Measurements from ENCODE around the gene FER1L5.

DNA sequence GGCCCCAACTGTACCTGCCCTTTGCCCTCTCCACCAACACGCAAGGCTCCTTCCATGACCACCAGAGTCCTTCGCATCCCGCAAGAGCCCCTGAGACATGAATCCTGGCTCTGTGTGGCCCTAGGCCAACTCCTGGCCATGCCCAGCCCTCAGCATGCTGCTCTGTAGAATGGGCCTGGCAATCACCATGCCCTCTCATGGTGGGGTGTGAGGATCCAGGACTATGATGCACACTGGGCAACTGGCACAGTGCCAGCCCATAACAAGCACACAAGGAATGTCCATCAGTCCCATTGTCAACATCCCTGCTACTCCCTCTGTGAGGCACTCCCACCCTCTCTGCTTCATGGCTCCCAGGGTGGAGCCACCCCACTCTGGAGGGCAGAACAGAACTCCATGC is 44.7 kb downstream of the FER1L5 start:
- TF ChIP-seq, protein P1, sequence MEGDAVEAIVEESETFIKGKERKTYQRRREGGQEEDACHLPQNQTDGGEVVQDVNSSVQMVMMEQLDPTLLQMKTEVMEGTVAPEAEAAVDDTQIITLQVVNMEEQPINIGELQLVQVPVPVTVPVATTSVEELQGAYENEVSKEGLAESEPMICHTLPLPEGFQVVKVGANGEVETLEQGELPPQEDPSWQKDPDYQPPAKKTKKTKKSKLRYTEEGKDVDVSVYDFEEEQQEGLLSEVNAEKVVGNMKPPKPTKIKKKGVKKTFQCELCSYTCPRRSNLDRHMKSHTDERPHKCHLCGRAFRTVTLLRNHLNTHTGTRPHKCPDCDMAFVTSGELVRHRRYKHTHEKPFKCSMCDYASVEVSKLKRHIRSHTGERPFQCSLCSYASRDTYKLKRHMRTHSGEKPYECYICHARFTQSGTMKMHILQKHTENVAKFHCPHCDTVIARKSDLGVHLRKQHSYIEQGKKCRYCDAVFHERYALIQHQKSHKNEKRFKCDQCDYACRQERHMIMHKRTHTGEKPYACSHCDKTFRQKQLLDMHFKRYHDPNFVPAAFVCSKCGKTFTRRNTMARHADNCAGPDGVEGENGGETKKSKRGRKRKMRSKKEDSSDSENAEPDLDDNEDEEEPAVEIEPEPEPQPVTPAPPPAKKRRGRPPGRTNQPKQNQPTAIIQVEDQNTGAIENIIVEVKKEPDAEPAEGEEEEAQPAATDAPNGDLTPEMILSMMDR (IDR thresholded peaks at IDR 0.05; ENCODE audit: extremely low read depth in 1 of 2, insufficient read depth in 1 of 2, low read depth in 1 of 2, low read length in 2 of 2): no peak
- TF ChIP-seq POLR2A (IDR thresholded peaks at IDR 0.05; ENCODE audit: low read depth, low read length) (no peak), POLR2AphosphoS5 (IDR thresholded peaks at IDR 0.05; ENCODE audit: insufficient read depth, low read depth, low read length) (no peak), FOS (IDR thresholded peaks at IDR 0.05; ENCODE audit: borderline replicate concordance, insufficient read depth, low read length) (no peak)

All from endothelial cell of umbilical vein (primary cell).